HG03442 (cell line): ENCODE results near the gene BBC3.

Source experiments
- ATAC-seq: cut with Tn5 transposase; IDR thresholded peaks from one replicate; pipeline ENCODE4 v1.9.1; 2021; ENCODE audit warnings: mild to moderate bottlenecking, moderate library complexity; ENCODE audit not compliant: unreplicated experiment

BBC3 gene

DNA sequence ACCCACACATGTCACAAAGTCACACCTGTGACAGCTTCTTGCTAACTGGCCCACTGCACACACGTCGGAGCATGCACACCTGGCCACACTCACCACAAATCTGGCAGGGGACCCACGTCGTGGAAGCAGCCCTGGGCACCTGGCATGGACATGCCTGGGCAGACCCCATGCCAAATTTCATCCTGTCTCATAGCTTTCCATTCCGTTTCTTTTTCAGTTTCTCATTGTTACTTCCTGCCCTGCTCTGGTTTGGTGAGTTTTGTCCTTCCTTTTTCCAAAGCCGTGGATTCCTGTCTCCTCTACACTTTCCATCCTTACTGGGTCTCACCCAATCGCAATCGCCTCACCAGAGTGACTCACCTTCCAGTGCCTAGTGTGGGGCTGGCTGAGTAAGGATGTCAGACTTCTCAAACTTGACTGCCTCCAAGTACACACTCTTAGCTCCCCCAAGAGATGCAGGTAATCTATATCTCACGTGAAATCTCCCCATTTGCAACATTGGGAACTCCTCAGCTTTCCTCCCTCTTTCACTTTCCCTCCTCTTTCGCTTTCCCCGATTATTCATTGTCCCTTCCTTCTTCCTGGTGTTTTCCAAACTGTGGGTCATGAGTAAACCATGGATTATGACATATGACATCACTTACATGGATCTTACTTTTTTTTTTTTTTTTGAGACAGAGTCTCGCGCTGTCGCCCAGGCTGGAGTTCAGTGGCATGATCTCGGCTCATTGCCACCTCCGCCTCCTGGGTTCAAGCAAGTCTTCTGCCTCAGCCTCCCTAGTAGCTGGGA is 1.6 kb upstream of the BBC3 start:
- ATAC-seq: no peak

DNA sequence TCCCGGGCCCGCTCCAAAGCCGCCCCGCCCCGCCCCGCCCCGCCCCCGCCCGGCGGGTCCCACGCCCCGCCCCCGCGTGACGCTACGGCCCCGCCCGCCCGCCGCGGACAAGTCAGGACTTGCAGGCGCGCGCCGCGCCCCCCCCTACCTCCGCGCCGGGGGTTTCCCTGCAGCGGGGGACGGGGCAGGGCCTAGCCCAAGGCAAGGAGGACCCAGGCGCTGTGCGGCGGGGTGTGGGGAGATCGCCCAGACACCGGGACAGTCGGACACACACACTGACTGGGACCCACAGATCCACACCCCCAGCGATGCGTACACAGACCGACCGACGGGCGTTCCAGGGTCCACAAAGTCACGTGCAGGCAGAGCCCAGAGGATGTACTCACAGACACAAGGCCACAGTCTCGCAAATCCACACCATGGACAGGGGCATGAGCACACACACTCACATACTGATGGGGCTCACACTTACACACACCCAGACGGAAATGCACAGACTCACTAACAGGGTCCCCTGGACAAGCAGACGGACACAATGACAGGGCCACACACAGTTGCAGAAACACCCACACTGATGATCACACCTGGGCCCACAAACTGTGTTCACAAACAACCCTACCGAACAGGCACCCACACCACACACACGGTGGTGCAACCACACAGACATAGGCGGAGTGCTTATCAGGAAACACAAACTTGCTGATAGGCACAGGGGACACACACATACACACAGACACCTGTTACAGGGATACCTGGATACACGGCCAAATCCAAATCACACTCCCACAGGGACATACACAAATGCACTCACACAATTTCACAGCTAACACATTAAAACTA is 436 bp upstream of the BBC3 start:
- no peak for ATAC-seq

DNA sequence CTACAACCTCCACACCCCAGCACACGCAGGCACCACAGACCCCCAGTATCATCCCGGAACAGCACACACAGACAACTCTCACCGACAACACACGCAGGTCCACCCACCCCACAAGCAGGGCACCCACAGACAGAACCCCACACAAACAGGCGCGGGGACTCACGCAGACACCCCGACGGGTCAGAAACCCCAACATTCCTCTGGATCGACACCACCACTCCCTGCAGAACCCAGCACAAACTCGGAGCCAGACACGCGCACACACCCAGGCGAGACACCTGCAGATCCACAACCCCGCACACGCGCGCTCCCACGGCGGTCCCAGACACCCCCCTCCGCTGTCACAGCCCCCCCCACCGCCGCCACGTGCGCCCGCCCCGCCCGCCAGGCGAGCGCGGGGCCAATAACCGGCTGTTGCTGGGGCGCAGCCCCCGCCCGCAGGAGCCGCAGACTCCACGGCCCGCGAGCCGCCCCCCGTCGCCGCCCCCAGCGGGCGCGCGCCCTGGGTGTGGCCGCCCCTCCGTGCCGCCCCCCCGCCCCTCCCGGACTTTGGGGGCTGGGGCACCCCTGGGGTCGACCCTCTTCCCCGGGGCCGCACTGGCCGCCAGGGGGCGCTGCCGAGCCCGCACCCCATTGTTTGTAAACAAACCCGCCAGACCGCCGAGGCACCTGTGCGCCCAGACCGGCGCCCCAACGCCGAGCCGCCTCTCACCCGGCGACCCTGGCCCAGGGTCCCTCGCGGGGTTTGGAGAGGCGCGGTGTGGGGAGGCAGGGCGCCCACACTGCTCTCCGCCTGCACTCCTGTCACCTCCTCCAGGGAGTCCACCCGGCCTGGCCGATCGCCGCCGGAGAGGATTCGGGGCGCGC is 712 bp downstream of the BBC3 start:
- ATAC-seq: no peak

DNA sequence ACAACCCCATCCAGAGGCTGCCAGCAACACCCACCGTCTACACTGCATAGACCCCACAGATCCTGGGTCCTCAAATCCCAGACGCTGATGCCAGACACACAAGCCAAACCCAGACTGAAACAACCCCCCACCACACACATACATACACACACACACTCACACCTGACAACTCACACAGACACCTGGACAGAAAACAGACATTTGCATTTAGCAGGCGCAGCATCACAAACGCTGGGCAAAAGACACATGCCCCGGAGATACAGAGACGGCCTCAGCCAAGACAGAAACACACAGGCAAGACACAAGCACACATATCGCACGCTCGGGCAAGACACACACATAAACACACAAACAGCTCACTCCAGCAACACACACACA is 1.3 kb downstream of the BBC3 start:
- ATAC-seq: no peak

DNA sequence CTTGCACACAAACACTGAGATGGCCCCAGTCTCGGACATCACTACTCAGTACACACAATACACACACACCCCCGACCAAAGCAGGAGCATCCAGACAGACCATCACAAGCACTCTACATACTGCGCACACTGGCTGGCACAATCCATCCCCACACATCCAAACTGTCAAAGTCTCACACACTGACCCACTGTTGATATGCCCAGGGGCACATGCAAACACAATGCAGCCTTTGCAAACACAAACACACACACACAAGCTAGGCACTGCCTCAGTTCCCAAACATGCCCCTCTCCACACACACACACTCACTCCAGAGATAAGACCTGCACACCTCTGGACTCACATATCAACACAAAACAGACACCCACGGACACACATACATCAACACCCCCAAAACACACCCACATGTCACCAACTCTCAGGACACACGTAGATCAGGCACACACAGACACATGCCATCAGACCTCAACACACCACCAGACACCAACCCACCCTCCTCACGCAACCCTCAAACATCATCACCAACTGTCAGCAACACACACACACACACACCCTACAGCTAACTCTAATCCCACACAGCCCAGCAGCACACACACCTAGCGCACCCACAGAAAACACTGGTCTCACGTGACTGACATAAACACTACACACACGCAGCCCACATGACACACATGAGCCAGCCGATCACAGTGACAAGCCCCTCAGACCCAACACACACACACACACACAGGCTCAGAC is 1.9 kb downstream of the BBC3 start:
- no peak for ATAC-seq

DNA sequence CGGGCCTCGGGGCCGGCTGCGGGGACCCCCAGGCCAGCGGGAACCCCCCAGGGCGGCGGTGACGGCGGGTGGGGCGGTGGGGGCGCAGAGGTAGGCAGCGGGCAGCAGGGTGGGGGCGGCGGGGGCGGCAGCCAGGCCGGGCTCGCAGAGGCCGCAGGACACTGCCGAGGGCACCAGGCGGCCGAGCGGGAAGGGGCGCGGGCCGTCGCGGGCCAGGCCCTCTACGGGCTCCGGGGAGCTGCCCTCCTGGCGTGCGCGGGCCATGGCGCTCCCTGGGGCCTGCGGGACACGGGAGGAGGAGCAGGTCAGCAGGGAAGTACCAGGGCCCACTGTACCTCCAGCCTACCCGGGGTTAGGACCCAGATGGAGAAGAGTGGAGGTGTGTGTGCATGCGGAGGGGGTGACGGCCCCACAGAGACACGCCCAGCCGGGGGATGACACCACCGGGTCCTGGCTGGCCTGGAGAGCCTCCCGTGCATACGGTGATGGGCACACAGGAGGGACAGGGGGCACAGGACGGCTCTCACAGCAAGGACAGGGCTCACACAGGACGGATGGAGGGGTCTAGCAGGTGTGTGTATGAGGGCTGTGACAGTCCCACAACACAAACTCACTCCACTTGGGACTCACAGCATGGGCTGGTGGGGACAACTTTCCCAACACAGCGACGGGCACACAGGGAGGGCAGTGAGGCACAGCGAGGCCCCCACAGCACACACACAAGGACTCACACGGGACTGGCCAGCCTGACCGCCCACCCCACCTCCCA is 2.6 kb downstream of the BBC3 start:
- no peak for ATAC-seq

DNA sequence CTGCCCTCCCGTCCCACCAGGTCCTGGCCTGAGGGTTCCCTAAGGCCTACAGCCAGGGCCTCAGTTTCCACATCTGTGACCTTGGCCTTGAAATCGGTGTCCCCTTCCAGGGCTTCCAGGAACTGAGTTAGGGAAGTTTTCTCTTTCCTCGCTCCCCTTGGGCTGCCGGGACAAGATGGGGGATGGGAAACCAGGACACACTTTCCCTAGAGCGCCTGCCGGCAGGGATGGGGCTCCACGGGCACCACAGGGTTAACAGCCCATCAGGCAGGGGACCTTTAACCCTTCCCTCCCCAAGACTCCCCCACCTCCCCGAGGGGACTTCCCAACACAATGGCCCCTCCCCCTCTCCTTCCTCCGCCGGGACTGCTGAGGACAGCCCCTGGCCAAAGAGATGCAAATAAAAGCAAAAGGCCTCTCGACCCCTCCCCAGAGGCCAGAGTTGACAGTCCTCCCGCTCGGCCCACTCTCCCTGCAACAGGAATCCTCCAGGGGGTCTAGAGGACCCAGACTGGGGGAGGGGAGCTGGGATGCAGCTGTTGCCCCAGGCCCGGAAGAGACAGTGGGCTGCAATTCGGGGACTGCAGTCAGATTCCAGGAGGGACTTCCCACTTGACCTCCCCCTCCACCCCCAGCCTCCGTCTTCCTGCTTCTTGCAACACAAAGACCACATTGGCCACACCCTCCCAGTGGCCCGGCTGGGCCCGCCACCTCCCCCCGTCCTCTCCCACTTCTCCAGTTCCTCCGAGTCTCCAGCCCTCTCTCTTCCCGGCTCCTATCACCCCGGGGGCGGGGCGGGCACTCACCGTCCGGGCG is 3.4 kb downstream of the BBC3 start:
- ATAC-seq: no peak

DNA sequence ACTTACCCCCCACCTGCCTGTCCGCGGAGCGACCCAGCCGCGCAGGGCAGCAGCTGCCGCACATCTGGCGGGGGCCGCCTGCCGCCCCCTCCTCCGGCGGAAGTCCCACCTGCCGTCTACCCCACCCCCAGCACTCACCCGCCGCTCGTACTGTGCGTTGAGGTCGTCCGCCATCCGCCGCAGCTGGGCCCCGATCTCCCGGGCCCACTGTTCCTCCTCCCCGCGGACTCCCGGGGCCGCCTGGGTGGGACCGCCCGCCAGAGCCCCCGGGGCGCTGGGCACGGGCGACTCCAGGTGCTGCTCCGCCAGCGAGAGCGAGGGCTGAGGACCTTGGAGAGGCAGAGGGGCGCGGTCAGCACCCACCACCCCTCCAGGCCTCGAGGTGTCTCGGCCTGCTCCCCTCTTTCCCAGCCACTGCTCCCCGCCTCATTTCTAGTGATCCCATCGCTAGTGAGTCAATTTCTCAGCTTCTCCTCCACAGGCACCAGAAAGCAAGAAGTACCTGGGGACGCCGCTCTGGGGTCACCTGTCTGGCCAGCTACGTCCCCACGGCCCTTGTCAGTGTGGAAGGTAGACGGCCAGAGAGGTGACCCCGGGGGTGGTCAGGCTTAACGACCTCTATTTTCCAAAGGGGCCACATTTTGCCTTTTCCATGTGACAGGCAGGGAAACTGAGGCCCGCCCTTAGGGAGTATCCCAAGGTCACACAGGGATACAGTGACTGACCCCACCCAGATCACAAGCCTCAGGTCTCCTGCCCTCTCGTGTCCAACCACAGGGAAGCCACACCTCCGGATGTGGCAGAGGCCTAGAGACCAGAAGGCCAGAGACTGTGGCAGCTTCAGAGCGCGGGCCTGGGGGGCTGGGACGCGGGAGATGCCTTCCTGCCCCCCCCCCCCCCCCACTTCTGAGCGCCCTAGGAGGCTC is 4.3 kb downstream of the BBC3 start:
- ATAC-seq: peak; percentile 28

DNA sequence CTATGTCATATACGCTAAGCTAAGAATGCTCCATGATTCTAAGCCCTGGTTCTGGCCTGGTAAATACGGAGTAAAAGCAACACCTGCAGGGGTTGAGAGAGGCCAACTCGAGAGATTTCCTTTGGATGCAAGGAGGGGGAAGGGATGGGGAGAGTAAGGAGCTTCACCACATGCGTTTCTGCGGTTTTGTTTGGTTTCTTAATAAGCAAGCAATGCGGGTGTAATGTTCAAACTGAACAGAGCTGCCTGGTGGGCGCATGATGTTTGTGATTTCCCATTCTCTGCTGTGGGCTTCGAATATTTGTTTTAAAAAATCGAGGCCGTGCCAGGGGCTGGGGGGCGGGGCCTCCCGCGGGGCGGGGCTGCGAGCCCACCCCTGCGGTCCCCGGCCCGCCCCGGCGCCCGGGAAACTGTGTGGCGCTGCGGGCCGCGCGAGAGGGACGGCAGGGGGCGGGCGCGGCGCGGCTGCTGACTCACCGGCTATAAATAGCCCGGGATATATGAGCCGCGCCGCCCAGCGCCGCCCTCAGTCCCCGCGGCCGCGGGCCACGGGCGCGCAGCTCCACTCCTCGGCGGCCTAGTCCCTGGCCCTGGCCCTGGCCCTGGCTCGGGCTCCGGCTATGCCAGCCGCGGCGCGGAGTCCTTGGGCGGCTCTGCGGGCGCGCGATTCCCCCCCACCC is 5.1 kb downstream of the BBC3 start:
- peak; percentile 33 for ATAC-seq

DNA sequence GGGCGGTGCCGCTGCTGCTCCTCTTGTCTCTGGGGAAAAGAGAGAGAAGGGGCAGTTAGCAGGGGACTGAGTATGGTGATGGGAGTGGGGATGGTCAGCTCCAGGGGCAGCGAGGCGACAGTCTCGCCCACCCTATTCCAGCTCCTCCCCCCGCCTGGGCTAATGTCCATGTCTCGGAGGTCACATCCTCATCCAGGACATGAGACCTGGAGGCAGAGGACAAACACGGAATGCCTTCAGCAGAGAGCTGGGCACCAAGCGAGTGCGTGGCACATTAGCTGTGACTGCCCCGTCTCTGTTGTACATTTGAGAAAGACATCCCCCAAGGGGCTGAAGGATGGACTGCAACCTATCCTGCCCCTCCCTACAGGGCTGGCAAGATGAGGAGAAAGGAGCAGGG is 9.1 kb downstream of the BBC3 start:
- no peak for ATAC-seq

DNA sequence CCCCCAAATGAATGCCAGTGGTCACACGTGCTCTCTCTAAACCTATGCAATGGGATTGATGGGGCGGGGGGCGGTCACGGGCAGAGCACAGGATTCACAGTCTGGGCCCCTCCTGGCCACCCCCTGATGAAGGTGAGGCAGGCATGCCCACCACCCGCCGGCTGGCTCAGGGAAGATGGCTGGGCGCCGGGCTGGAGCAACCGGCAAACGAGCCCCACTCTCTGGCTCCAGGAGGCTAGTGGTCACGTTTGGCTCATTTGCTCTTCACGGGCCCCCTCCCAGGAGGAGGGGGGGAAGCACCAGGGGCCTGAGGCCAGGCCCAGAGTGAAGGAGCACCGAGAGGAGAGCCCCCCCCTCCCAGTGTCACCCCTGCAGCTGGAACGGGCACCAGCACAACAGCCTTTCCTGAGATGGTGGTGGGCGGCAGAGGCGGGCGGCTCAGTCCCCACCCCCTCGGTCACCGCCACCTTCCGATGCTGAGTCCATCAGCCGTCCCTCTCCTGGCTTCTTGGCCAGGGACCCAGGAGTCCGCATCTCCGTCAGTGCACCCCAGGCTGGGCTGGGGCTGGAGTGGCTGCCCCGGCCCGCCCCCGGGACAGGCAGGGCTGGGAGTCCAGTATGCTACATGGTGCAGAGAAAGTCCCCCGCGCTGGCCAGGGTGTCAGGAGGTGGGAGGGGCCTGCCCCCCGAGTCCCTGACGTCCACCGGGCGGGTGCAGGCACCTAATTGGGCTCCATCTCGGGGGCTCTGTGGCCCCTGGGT is 9.7 kb downstream of the BBC3 start:
- ATAC-seq: no peak

DNA sequence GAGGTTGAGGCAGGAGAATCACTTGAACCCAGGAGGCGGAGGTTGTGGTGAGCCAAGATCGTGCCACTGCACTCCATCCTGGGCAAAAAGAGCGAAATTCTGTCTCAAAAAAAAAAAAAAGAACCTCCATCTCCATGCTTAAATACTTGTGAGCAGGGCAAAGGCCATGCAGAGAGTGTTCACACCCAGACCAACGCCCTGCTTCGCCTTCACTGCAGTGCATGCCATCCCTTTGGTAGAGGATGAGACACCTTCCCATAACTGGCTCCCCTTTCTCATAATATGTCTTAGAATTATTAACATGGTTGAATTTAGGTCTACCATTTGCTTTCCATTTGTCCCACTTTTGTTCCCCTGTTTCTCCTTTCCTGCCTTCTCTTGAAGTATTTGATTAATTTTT is 15.4 kb downstream of the BBC3 start:
- no peak for ATAC-seq

DNA sequence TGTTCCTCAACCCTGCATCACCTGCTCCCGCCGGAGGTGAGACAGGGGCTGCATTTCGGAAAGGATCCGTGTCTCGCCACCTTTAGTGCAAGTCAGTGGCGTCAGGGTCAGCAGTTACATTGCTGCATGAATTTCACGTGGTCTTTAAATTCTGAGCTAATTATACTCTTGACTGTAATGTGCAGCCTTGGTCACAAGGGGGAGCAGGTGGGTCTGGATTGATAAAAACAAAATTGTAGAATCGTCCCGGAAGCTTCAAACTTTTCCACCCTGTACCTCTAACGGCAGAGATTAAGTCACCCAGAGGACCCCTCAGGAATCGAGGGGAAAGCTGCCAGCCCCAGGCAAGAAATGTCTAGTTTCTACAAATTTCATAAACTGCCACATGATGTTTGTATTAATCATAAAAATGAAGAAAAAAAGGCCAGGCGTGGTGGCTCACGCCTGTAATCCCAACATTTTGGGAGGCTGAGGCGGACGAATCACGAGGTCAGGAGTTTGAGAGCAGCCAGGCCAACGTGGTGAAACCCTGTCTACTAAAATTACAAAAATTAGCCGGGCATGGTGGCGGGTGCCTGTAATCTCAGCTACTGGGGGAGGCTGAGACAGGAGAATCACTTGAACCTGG is 20.2 kb downstream of the BBC3 start:
- no peak for ATAC-seq

DNA sequence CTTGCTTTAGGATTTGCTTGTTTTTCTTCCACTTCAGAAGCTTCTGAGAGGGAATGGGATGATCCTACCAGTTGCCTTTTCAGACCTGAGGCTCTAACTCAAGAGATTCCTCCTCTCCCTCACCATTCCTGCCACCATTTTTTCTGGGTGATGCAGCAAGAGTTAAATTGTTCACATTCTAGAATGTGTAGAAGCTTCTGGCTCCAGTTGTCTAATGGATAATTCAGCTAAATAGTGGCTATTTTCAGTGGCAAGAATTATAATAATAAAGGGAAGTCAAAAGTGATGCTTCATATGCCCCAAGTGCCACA is 20.9 kb downstream of the BBC3 start:
- ATAC-seq: no peak

DNA sequence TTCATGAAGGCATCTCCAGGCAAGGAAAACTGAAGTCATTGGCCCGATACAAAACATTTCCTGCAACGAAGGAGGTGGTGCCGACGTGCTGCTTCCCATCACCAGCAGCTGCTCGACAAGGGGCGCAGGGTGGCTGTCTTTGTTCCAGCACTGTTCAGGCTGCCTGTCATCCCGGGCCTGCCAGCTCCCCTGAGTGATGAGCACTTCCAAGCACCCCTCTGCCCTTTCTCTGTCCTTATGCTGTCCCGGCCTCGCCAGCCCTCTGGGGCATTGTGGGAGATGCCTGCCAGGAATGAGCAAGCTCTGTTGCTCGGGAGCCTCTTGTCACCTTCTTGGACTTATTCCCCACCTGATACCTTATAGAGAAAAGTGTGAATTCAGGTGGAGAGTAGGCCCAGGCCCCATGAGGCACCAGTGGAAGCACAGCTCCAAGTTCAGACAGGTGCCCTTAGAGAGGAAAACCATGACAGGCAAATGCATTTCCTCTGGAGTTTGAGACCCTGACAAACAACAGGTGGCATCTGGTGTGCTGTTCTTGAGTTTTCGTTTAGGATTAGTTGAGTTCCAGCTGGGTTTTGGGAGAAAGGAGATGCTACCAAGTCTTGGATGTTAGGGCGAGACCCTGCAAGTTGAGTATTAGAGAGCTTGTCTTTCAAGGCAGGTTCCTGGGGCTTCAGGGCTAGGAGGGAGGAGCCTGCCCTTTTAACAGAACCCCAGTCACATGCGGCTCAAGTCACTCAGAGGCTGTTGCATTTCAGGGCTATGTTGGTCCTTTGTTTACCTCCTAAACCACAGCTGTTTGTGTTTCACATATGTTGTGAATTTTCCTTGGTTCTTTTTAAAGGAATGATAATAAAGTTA is 21.4 kb downstream of the BBC3 start:
- no peak for ATAC-seq

DNA sequence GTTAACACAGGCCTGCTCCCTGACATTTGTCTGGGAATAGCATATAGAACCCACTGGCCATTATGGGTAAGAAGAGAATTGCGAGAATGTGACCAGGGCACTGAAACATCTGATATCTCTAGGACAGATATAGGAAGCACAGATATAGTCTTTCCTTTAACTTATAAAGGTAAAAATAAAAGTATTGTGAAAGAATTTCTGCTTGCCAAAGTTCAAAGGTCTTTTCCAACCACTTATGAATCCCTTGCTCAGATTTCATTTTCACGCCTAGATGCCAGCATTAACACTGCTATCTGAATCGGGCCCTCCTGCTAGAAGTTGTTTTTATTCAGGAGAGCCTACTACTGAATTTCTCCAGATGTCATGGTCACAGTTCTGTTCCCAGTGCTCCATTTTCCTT is 27.7 kb downstream of the BBC3 start:
- no peak for ATAC-seq
